Endothelial cell of umbilical vein (primary cell): ENCODE measurements around the gene B4GALT7. TPM values are rescaled to one million over a fixed set of nuclear protein-coding genes. Genes with fewer than 3 reads are reported as not detected.

Source experiments
- BruUV-seq: library from RNA; stranded (reverse); fragments of 400-500 nt; replicated peaks from 2 replicates; lab custom pipeline; 2021; lab: Mats Ljungman, UMichigan
- CTCF ChIA-PET: fragments of 300-600, 350-600 bp; sonication (Branson Sonifier 250); formaldehyde crosslinking; loops from one replicate; lab custom pipeline; 2021; ENCODE audit warnings: antibody characterized with exemption, inconsistent platforms; lab: Charles Lee
- POLR2A ChIA-PET: fragments of 300-600, 350-600 bp; sonication (Branson Sonifier 250); formaldehyde crosslinking; loops from one replicate; lab custom pipeline; 2021; ENCODE audit warnings: antibody characterized with exemption, inconsistent platforms; lab: Charles Lee
- DNase-seq: peaks from one replicate; pipeline ENCODE4 v3.0.0-alpha.2; 2011; ENCODE audit warnings: low read depth, low spot score
- FAIRE-seq: peaks from 2 replicates; lab custom pipeline; 2011; peaks lifted over from hg19 to GRCh38; lab: Jason Lieb, UNC
- H2AFZ ChIP-seq: 2 replicates; pipeline ENCODE4 v1.6.0; 2012; ENCODE audit warnings: low read depth, low read length, control low read depth, inconsistent platforms
- H3K27ac ChIP-seq: 2 replicates; pipeline ENCODE4 v1.5.1; 2011; ENCODE audit warnings: low read depth, mild to moderate bottlenecking, control low read depth, low read length, moderate library complexity; ENCODE audit not compliant: insufficient read depth
- H3K27me3 ChIP-seq, 2 experiments: 2 replicates each; pipeline versions ENCODE4 v1.6.0 to v1.6.1; 2011; ENCODE audit warnings: low read length in 2 of 2, mixed read lengths in 1 of 2; ENCODE audit not compliant: control insufficient read depth in 2 of 2, insufficient read depth in 2 of 2
- H3K36me3 ChIP-seq, 2 experiments: 2 replicates in 1 of 2; 3 replicates in 1 of 2; pipeline ENCODE4 v1.5.1; 2011; ENCODE audit warnings: low read length in 2 of 2, mild to moderate bottlenecking in 1 of 2, moderate library complexity in 1 of 2; ENCODE audit not compliant: control insufficient read depth in 2 of 2, insufficient read depth in 2 of 2; ENCODE audit errors: extremely low read depth in 1 of 2
- H3K4me1 ChIP-seq: 3 replicates; pipeline ENCODE4 v1.5.1; 2011; ENCODE audit warnings: mild to moderate bottlenecking, low read length; ENCODE audit not compliant: control insufficient read depth, insufficient read depth; ENCODE audit errors: extremely low read depth
- H3K4me2 ChIP-seq: 2 replicates; pipeline ENCODE4 v1.6.1; 2011; ENCODE audit warnings: low read length, control low read depth, mixed read lengths; ENCODE audit not compliant: insufficient read depth
- H3K4me3 ChIP-seq, 3 experiments: fragments of 200-600 bp in 1 of 3; sonication (generic), shearing (Covaris generic) in 1 of 3; replicated peaks in 1 of 3; 2 replicates each; pipeline ENCODE4 v1.5.1; 2011 to 2016; ENCODE audit warnings: control low read depth in 3 of 3, low read length in 3 of 3, mild to moderate bottlenecking in 2 of 3, inconsistent platforms in 1 of 3, low read depth in 1 of 3, moderate library complexity in 1 of 3; ENCODE audit not compliant: insufficient read depth in 1 of 3
- H3K79me2 ChIP-seq: 2 replicates; pipeline ENCODE4 v1.6.0; 2012; ENCODE audit warnings: low read length, inconsistent platforms; ENCODE audit not compliant: control insufficient read depth, insufficient read depth
- H3K9ac ChIP-seq: replicated peaks from 2 replicates; pipeline ENCODE3; 2011; ENCODE audit warnings: low read length, control low read depth; ENCODE audit not compliant: insufficient read depth; ENCODE audit errors: extremely low read depth
- H3K9me1 ChIP-seq: replicated peaks from 3 replicates; pipeline ENCODE4 v1.6.0; 2011; ENCODE audit warnings: mild to moderate bottlenecking, low read length; ENCODE audit not compliant: control insufficient read depth, insufficient read depth; ENCODE audit errors: extremely low read depth
- H3K9me3 ChIP-seq: replicated peaks from 2 replicates; pipeline ENCODE4 v1.5.1; 2012; ENCODE audit warnings: low read length, inconsistent platforms; ENCODE audit not compliant: control insufficient read depth, insufficient read depth
- H4K20me1 ChIP-seq: replicated peaks from 2 replicates; pipeline ENCODE3; 2011; ENCODE audit warnings: mild to moderate bottlenecking, low read length; ENCODE audit not compliant: control insufficient read depth, insufficient read depth; ENCODE audit errors: extremely low read depth
- EZH2 ChIP-seq: IDR thresholded peaks from 2 replicates; pipeline ENCODE4 v1.6.1; 2012; ENCODE audit warnings: borderline replicate concordance, low read depth, mild to moderate bottlenecking, moderate library complexity, low read length, inconsistent platforms; ENCODE audit not compliant: severe bottlenecking
- FOS ChIP-seq: IDR thresholded peaks from 2 replicates; pipeline ENCODE4 v1.6.1; 2011; ENCODE audit warnings: mild to moderate bottlenecking, low read length, moderate library complexity, borderline replicate concordance; ENCODE audit not compliant: insufficient read depth
- GATA2 ChIP-seq: IDR thresholded peaks from 2 replicates; pipeline ENCODE4 v1.7.0; 2011; ENCODE audit warnings: low read depth, mild to moderate bottlenecking, moderate library complexity, mixed read lengths, low read length; ENCODE audit not compliant: insufficient read length, insufficient read depth
- JUN ChIP-seq: IDR thresholded peaks from 2 replicates; pipeline ENCODE4 v1.6.1; 2011; ENCODE audit warnings: borderline replicate concordance, low read depth; ENCODE audit not compliant: insufficient read length, insufficient read depth
- MYC ChIP-seq: IDR thresholded peaks from one replicate; pipeline ENCODE4 v1.6.1; 2011; ENCODE audit warnings: mild to moderate bottlenecking, low read depth, low read length
- POLR2A ChIP-seq: IDR thresholded peaks from 2 replicates; pipeline ENCODE4 v1.6.1; 2012; ENCODE audit warnings: low read depth, mild to moderate bottlenecking, control low read depth, low read length
- POLR2AphosphoS5 ChIP-seq: IDR thresholded peaks from 2 replicates; pipeline ENCODE4 v1.6.1; 2012; ENCODE audit warnings: low read depth, mild to moderate bottlenecking, control low read depth, low read length, moderate library complexity; ENCODE audit not compliant: insufficient read depth
- dilution Hi-C: fragments of 300-500 bp; cut with MboI; formaldehyde crosslinking; loops from one replicate; pipeline ENCODE4 v1.15.0; 2019; ENCODE audit warnings: low sequenced_read_pairs; ENCODE audit not compliant: extremely low pct_ligation_motif_present
- intact Hi-C: fragments of 100-400 bp; cut with micrococcal nuclease; formaldehyde crosslinking; loops from one replicate; pipeline ENCODE4 v1.10.0; 2022
- polyA plus RNA-seq, 4 experiments: library from polyadenylated mRNA; depleted of rRNA in 3 of 4; stranded (reverse) in 3 of 4; unstranded in 1 of 4; fragments of >200 nt; gene quantifications; 2 replicates each; pipeline versions ENCODE4 v1.2.1 to v1.2.3, GENCODE V29; 2011 to 2012; ENCODE audit warnings: missing spikeins in 1 of 4
- total RNA-seq: library from RNA; stranded (reverse); gene quantifications from 2 replicates; pipeline ENCODE4 v1.2.3, GENCODE V29; 2021
- TF ChIP-seq, protein P1 (sequence below): IDR thresholded peaks from 2 replicates; pipeline ENCODE4 v1.6.1; 2011; ENCODE audit not compliant: insufficient read depth, insufficient read length
- TF ChIP-seq, protein P2 (sequence below), 2 donors: IDR thresholded peaks; 1 replicate in 1 of 2; 2 replicates in 1 of 2; pipeline ENCODE4 v1.5.1; 2011; ENCODE audit warnings: low read length in 2 of 2, mild to moderate bottlenecking in 2 of 2, moderate library complexity in 2 of 2, control low read depth in 1 of 2, inconsistent platforms in 1 of 2, low read depth in 1 of 2; ENCODE audit not compliant: insufficient read depth in 1 of 2; ENCODE audit errors: extremely low read depth in 1 of 2

B4GALT7 gene
- total and polyA plus RNA-seq, 2 donors (not counting 3 experiments of a cell fraction or from before 2014, with no cell fraction given), result 35.1 to 78.9 TPM

DNA sequence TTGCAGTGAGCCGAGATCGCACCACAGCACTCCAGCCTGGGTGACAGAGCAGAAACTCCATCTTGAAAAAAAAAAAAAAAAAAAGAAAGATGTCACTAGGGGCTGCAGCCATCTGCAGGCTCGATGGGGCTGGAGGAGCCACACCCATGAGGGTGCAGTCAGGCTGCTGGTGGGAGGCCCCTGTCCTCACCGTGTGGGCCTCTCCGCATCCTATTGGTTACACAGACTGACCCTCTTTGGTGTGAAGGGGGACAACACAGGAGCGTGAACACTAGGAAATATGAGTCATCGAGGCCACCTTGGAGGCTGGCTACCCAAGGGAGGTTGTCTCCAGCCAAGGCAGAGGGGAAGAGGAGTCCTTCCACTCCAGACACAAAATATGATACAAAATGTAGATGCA lies 31.6 kb upstream of the B4GALT7 start:
- DNase-seq (no peak), FAIRE-seq (no peak)
- intact Hi-C loops, result no loop called here
- H2AFZ ChIP-seq, result no peak overlapping the region
- no TSS peak for BruUV-seq
- ChIA-PET POLR2A (no interaction called here), CTCF (no interaction called here)
- no peak overlapping the region for H3K9ac ChIP-seq
- no peaks in the 10 kb centered on the region for H3K79me2 ChIP-seq
- H3K4me3 ChIP-seq, result no peak overlapping the region
- H4K20me1 ChIP-seq, result no peaks in the 10 kb centered on the region
- no peaks in the 10 kb centered on the region for H3K4me1 ChIP-seq
- H3K36me3 ChIP-seq, result no peaks in the 10 kb centered on the region
- no peaks in the 10 kb centered on the region for H3K27me3 ChIP-seq
- no peaks in the 10 kb centered on the region for H3K9me3 ChIP-seq
- H3K4me2 ChIP-seq, result no peak overlapping the region
- H3K27ac ChIP-seq, result no peak overlapping the region
- dilution Hi-C loops, result no loop called here
- H3K9me1 ChIP-seq, result no peaks in the 10 kb centered on the region
- TF ChIP-seq JUN, result no peak
- TF ChIP-seq POLR2A, result no peak
- TF ChIP-seq MYC, result no peak
- TF ChIP-seq GATA2, result no peak
- TF ChIP-seq EZH2, result no peak
- TF ChIP-seq, protein P1, sequence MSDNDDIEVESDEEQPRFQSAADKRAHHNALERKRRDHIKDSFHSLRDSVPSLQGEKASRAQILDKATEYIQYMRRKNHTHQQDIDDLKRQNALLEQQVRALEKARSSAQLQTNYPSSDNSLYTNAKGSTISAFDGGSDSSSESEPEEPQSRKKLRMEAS, result no peak
- TF ChIP-seq, protein P2, sequence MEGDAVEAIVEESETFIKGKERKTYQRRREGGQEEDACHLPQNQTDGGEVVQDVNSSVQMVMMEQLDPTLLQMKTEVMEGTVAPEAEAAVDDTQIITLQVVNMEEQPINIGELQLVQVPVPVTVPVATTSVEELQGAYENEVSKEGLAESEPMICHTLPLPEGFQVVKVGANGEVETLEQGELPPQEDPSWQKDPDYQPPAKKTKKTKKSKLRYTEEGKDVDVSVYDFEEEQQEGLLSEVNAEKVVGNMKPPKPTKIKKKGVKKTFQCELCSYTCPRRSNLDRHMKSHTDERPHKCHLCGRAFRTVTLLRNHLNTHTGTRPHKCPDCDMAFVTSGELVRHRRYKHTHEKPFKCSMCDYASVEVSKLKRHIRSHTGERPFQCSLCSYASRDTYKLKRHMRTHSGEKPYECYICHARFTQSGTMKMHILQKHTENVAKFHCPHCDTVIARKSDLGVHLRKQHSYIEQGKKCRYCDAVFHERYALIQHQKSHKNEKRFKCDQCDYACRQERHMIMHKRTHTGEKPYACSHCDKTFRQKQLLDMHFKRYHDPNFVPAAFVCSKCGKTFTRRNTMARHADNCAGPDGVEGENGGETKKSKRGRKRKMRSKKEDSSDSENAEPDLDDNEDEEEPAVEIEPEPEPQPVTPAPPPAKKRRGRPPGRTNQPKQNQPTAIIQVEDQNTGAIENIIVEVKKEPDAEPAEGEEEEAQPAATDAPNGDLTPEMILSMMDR (IDR thresholded peaks at IDR 0.05; ENCODE audit: extremely low read depth in 1 of 2, insufficient read depth in 1 of 2, low read depth in 1 of 2, low read length in 2 of 2), result no peak
- no peak for TF ChIP-seq POLR2AphosphoS5
- no peak for TF ChIP-seq FOS
